K562 (cell line): Measurements from ENCODE around the gene FAR2. TPM values are rescaled to one million over a fixed set of nuclear protein-coding genes. Genes with fewer than 3 reads are reported as not detected.

Source experiments
- ATAC-seq: fragments of 200-7000 bp; cut with Tn5 transposase; 3 replicates; pipeline ENCODE4 v1.9.1; 2020; ENCODE audit warnings: moderate library complexity
- BruUV-seq: library from RNA; stranded (reverse); fragments of 400-500 nt; replicated peaks from 2 replicates; lab custom pipeline; 2021; lab: Mats Ljungman, UMichigan
- CTCF ChIA-PET: fragments of 300-600 bp; formaldehyde crosslinking; extraction: SDS; loops from one replicate; lab custom pipeline; 2021; ENCODE audit warnings: low intra/inter-chr PET ratio; lab: Yijun Ruan, JAX
- POLR2A ChIA-PET: fragments of 300-600, 350-650 bp; sonication (Branson Sonifier 250); formaldehyde crosslinking; extraction: SDS; loops from one replicate; lab custom pipeline; 2021; ENCODE audit warnings: antibody characterized with exemption, inconsistent platforms; lab: Yijun Ruan, JAX
- DNase-seq, 4 experiments: peaks; one replicate each; pipeline versions ENCODE4 v3.0.0 to v3.0.0-alpha.2; 2011 to 2018; ENCODE audit warnings: low spot score in 3 of 4, mixed read lengths in 3 of 4; ENCODE audit errors: extremely low read depth in 1 of 4
- FAIRE-seq: peaks from 2 replicates; lab custom pipeline; 2011; peaks lifted over from hg19 to GRCh38; lab: Jason Lieb, UNC
- H2AFZ ChIP-seq: 2 replicates; pipeline ENCODE4 v1.6.0; 2011; ENCODE audit warnings: low read depth, low read length, control low read depth, inconsistent platforms
- H3K27ac ChIP-seq: fragments of 200-600 bp; 3 replicates; pipeline ENCODE4 v1.8.0; 2011; ENCODE audit warnings: low read depth, mild to moderate bottlenecking, control low read depth, inconsistent platforms, low read length, moderate library complexity, mixed read lengths; ENCODE audit errors: extremely low read depth
- H3K27me3 ChIP-seq, 2 experiments: fragments of 300-600 bp in 1 of 2; 2 replicates in 1 of 2; 3 replicates in 1 of 2; pipeline versions ENCODE4 v1.6.0 to v1.8.0; 2011; ENCODE audit warnings: inconsistent platforms in 2 of 2, low read length in 2 of 2, mild to moderate bottlenecking in 1 of 2, mixed read lengths in 1 of 2, moderate library complexity in 1 of 2; ENCODE audit not compliant: control insufficient read depth in 2 of 2, insufficient read depth in 2 of 2
- H3K36me3 ChIP-seq: fragments of 300-600 bp; 3 replicates; pipeline ENCODE4 v1.8.0; 2011; ENCODE audit warnings: mild to moderate bottlenecking, low read length, inconsistent platforms; ENCODE audit not compliant: control insufficient read depth, insufficient read depth
- H3K4me1 ChIP-seq, 2 experiments: fragments of 200-600 bp in 1 of 2; replicated peaks in 1 of 2; 2 replicates in 1 of 2; 3 replicates in 1 of 2; pipeline versions ENCODE4 v1.5.1 to v1.8.0; 2011; ENCODE audit warnings: inconsistent platforms in 2 of 2, low read length in 2 of 2, mild to moderate bottlenecking in 1 of 2, mixed read lengths in 1 of 2, moderate library complexity in 1 of 2; ENCODE audit not compliant: control insufficient read depth in 2 of 2, insufficient read depth in 2 of 2
- H3K4me2 ChIP-seq: 2 replicates; pipeline ENCODE4 v1.6.1; 2011; ENCODE audit warnings: low read length, control low read depth, inconsistent platforms, mixed read lengths; ENCODE audit not compliant: insufficient read depth
- H3K4me3 ChIP-seq: fragments of 200-600 bp; sonication (generic), shearing (Covaris generic); 2 replicates; pipeline ENCODE4 v1.5.1; 2016; ENCODE audit warnings: control low read depth, inconsistent platforms
- H3K79me2 ChIP-seq: fragments of 200-600 bp; 3 replicates; pipeline ENCODE4 v1.8.0; 2011; ENCODE audit warnings: low read length, inconsistent platforms; ENCODE audit not compliant: control insufficient read depth, insufficient read depth
- H3K9ac ChIP-seq, 2 experiments: 2 replicates each; pipeline versions ENCODE4 v1.6.0 to v1.6.1; 2011; ENCODE audit warnings: low read depth in 2 of 2, low read length in 2 of 2, control low read depth in 1 of 2, inconsistent platforms in 1 of 2, mild to moderate bottlenecking in 1 of 2, mixed read lengths in 1 of 2; ENCODE audit not compliant: insufficient read depth in 1 of 2
- H3K9me1 ChIP-seq: one replicate; pipeline ENCODE4 v1.6.0; 2011; ENCODE audit warnings: inconsistent platforms, mild to moderate bottlenecking, low read length, moderate library complexity; ENCODE audit not compliant: control insufficient read depth, insufficient read depth
- H3K9me3 ChIP-seq: replicated peaks from 2 replicates; pipeline ENCODE4 v1.5.1; 2011; ENCODE audit warnings: low read depth, low read length, inconsistent platforms; ENCODE audit not compliant: control insufficient read depth, insufficient read depth
- H4K20me1 ChIP-seq: replicated peaks from 2 replicates; pipeline ENCODE4 v1.6.1; 2011; ENCODE audit warnings: low read length, inconsistent platforms, mixed read lengths; ENCODE audit not compliant: control insufficient read depth, insufficient read depth
- ARNT ChIP-seq, 2 experiments: fragments of 450-650 bp; IDR thresholded peaks; 2 replicates each; pipeline ENCODE4 v1.6.1; 2016; ENCODE audit warnings: mild to moderate bottlenecking in 1 of 2
- GTF2F1 ChIP-seq: IDR thresholded peaks from 2 replicates; pipeline ENCODE4 v1.6.1; 2011; ENCODE audit warnings: low read depth, low read length, improper control_type of control experiment
- MEF2D ChIP-seq: conservative IDR thresholded peaks from 2 replicates; pipeline ENCODE4 v1.6.1; 2016; ENCODE audit warnings: low read depth, missing genetic modification characterization, missing compliant biosample characterization
- NFIC ChIP-seq: fragments of 450-650 bp; IDR thresholded peaks from 2 replicates; pipeline ENCODE4 v1.6.1; 2017; ENCODE audit warnings: mild to moderate bottlenecking, inconsistent platforms
- RBM14 ChIP-seq: fragments of 200-400 bp; formaldehyde crosslinking; IDR thresholded peaks from 2 replicates; pipeline ENCODE4 v1.6.1; 2018; ENCODE audit warnings: low read depth, mild to moderate bottlenecking, low read length, moderate library complexity, borderline replicate concordance; ENCODE audit not compliant: insufficient read depth
- RBM22 ChIP-seq: fragments of 200-400 bp; formaldehyde crosslinking; IDR thresholded peaks from 2 replicates; pipeline ENCODE4 v1.6.1; 2018; ENCODE audit warnings: low read length, low read depth; ENCODE audit not compliant: poor library complexity, severe bottlenecking
- SIN3A ChIP-seq, 2 experiments: fragments of 150-350 bp in 1 of 2; IDR thresholded peaks; 2 replicates each; pipeline ENCODE4 v1.6.1; 2011 to 2016; ENCODE audit warnings: borderline replicate concordance in 2 of 2, low read depth in 2 of 2, low read length in 2 of 2, mild to moderate bottlenecking in 2 of 2, moderate library complexity in 2 of 2; ENCODE audit not compliant: control insufficient read depth in 1 of 2
- STAT5B ChIP-seq: fragments of 250-450 bp; sonication (Bioruptor Pico); IDR thresholded peaks from 2 replicates; pipeline ENCODE4 v1.8.0; 2021; ENCODE audit warnings: mild to moderate bottlenecking, inconsistent platforms
- SUPT5H ChIP-seq: fragments of 450-650 bp; IDR thresholded peaks from 2 replicates; pipeline ENCODE4 v1.6.1; 2016
- TCF15 ChIP-seq: fragments of 250-450 bp; sonication (Bioruptor Pico); IDR thresholded peaks from 2 replicates; pipeline ENCODE4 v1.8.0; 2022; ENCODE audit warnings: moderate library complexity, mild to moderate bottlenecking, inconsistent platforms
- TOE1 ChIP-seq, 2 experiments: fragments of 450-650 bp in 1 of 2; sonication (generic) in 1 of 2; formaldehyde crosslinking in 1 of 2; IDR thresholded peaks; 2 replicates each; pipeline versions ENCODE4 v1.7.1 to v1.8.0; 2016 to 2022; ENCODE audit warnings: borderline replicate concordance in 2 of 2, mild to moderate bottlenecking in 2 of 2, antibody characterized with exemption in 1 of 2, inconsistent platforms in 1 of 2, low read depth in 1 of 2, missing genetic modification reagents in 1 of 2, moderate library complexity in 1 of 2
- ZNF217 ChIP-seq: sonication (generic); formaldehyde crosslinking; IDR thresholded peaks from 2 replicates; pipeline ENCODE4 v1.8.0; 2022; ENCODE audit warnings: mild to moderate bottlenecking, missing genetic modification reagents
- WGBS: fragments of 100-300 bp; shearing (Covaris generic); methylation state at CpG from one replicate; pipeline ENCODE4 v1.1.6; 2016; ENCODE audit warnings: low coverage, mixed read lengths; ENCODE audit not compliant: insufficient coverage; ENCODE audit errors: missing lambda C conversion rate; 5-methylcytosine and 5-hydroxymethylcytosine counted together
- in situ Hi-C: fragments of 300-500 bp; cut with MboI; formaldehyde crosslinking; loops from 4 replicates; pipeline ENCODE4 v1.15.0; 2018; ENCODE audit warnings: inconsistent platforms, mixed read lengths
- intact Hi-C: fragments of 100-400 bp; cut with micrococcal nuclease; formaldehyde crosslinking; loops from 2 replicates; pipeline ENCODE4 v1.14.2; 2022
- polyA plus RNA-seq, 8 experiments: library from polyadenylated mRNA; depleted of rRNA in 4 of 8; stranded (reverse) in 5 of 8; unstranded in 3 of 8; fragments of >200 nt; fragmentation: Nextera tagmentation in 2 of 8; fragmentation: Illumina TruSeq in 1 of 8; extraction: Ambion mirVana in 2 of 8; extraction: Trizol in 1 of 8; gene quantifications; 2 replicates each; pipeline versions ENCODE4 v1.2.1 to v1.2.3, GENCODE V29; 2011 to 2014; ENCODE audit warnings: inconsistent platforms in 1 of 8, missing spikeins in 1 of 8
- total RNA-seq, 7 experiments: library from RNA; depleted of rRNA in 6 of 7; stranded (reverse); fragments of >200 nt in 6 of 7; fragmentation: Illumina TruSeq in 2 of 7; extraction: Trizol in 2 of 7; gene quantifications; 2 replicates each; pipeline versions ENCODE4 v1.2.1 to v1.2.3, GENCODE V29; 2011 to 2021; ENCODE audit warnings: low replicate concordance in 1 of 7
- TF ChIP-seq, protein P1 (sequence below): sonication (generic); formaldehyde crosslinking; IDR thresholded peaks from 2 replicates; pipeline ENCODE4 v1.8.0; 2022; ENCODE audit warnings: missing genetic modification reagents, mild to moderate bottlenecking, borderline replicate concordance
- TF ChIP-seq, protein P2 (sequence below): fragments of 250-450 bp; sonication (Bioruptor Pico); IDR thresholded peaks from 2 replicates; pipeline ENCODE4 v1.9.0; 2021; ENCODE audit warnings: mild to moderate bottlenecking

FAR2 gene
- total and polyA plus RNA-seq, 9 of the 15 experiments (the other 6 are each of a cell fraction or from before 2014, with no cell fraction given) = 5.0 to 13.4 (median 8.5) TPM

DNA sequence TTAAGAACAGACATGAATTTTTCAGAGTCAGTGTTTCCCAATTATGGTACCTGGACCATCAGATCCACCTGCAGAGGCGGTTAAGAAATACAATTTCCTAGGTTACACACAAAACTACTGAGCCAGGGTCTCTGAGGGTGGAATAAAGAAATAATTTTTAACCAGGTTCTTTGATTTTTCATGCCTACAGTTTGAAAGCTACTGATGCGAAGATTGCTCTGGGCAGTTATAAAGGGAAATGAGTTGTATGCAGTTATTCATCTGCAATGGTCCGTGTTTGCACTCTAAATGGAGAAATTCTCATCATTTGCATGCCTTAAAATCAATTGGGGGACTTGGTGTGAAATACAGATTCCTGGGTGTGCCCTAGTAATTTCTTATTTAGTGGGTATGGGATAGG lies 142.1 kb downstream of the FAR2 start:
- CTCF ChIA-PET = no interaction called here
- BruUV-seq = no TSS peak

More for the DNA sequence above, 142.1 kb downstream of the FAR2 start:
- no peak overlapping the region for H3K4me2 ChIP-seq
- no peak for ATAC-seq
- no peak for DNase-seq
- H4K20me1 ChIP-seq = no peaks in the 10 kb centered on the region
- in situ Hi-C loops (no loop called here), intact Hi-C loops (no loop called here)
- no peaks in the 10 kb centered on the region for H3K36me3 ChIP-seq
- TF ChIP-seq ZNF217 (no peak), GTF2F1 (no peak), SUPT5H (no peak), NFIC (no peak), MEF2D (no peak), RBM22 (no peak), STAT5B (no peak), TCF15 (CRISPR knock-in tag) (no peak), TOE1 (IDR thresholded peaks at IDR 0.05; ENCODE audit: borderline replicate concordance) (no peak), TOE1 (CRISPR knock-in tag; IDR thresholded peaks at IDR 0.05; ENCODE audit: borderline replicate concordance, low read depth) (no peak), ARNT (IDR thresholded peaks at IDR 0.05) (no peak), RBM14 (no peak), SIN3A (IDR thresholded peaks at IDR 0.05; ENCODE audit: borderline replicate concordance in 2 of 2, control insufficient read depth in 1 of 2, low read depth in 2 of 2, low read length in 2 of 2) (no peak)
- TF ChIP-seq, protein P1, sequence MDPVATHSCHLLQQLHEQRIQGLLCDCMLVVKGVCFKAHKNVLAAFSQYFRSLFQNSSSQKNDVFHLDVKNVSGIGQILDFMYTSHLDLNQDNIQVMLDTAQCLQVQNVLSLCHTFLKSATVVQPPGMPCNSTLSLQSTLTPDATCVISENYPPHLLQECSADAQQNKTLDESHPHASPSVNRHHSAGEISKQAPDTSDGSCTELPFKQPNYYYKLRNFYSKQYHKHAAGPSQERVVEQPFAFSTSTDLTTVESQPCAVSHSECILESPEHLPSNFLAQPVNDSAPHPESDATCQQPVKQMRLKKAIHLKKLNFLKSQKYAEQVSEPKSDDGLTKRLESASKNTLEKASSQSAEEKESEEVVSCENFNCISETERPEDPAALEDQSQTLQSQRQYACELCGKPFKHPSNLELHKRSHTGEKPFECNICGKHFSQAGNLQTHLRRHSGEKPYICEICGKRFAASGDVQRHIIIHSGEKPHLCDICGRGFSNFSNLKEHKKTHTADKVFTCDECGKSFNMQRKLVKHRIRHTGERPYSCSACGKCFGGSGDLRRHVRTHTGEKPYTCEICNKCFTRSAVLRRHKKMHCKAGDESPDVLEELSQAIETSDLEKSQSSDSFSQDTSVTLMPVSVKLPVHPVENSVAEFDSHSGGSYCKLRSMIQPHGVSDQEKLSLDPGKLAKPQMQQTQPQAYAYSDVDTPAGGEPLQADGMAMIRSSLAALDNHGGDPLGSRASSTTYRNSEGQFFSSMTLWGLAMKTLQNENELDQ (CRISPR knock-in tag) = no peak
- TF ChIP-seq, protein P2, sequence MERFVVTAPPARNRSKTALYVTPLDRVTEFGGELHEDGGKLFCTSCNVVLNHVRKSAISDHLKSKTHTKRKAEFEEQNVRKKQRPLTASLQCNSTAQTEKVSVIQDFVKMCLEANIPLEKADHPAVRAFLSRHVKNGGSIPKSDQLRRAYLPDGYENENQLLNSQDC = no peak
- no peaks in the 10 kb centered on the region for H3K27me3 ChIP-seq
- no peak overlapping the region for H3K9ac ChIP-seq
- no peaks in the 10 kb centered on the region for H3K4me1 ChIP-seq
- H3K9me3 ChIP-seq = no peaks in the 10 kb centered on the region
- H3K4me3 ChIP-seq = no peak overlapping the region
- WGBS = 19% methylated on average over 3 of the region's 3 CpGs
- no peaks in the 10 kb centered on the region for H3K79me2 ChIP-seq
- no peaks in the 10 kb centered on the region for H3K9me1 ChIP-seq
- POLR2A ChIA-PET = interaction anchor here (0.6 kb wide), 1 partner anchor 13 kb away, joined by 4 read pairs; no protein-coding TSS in a partner anchor
- H2AFZ ChIP-seq = no peak overlapping the region
- FAIRE-seq = no peak
- H3K27ac ChIP-seq = no peak overlapping the region
